ENCODE measurements around the gene POLA1. TPM values are rescaled to one million over a fixed set of nuclear protein-coding genes. Genes with fewer than 3 reads are reported as not detected.

Gene POLA1
- total RNA-seq, 1 donor from 2014 or later: 18.7 TPM

DNA sequence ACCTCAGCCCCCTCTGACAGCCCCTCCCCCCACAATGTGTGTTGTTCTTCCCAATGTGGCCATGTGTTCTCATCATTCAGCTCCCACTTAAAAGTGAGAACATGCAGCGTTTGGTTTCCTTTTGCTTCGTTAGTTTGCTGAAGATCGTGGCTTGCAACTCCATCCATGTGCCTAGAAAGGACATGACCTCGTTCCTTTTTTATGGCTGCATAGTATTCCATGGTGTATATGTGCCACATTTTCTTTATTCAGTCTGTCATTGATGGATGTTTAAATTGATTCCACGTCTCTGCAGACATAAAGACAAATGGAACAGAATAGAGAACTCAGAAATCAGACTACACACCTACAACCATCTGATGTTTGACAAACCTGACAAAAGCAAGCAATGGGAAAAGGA, 276.1 kb downstream of the POLA1 start:
- peaks cover 3% of the 10 kb centered on the region for H3K36me3 Mint-ChIP-seq (ENCODE audit: low read depth)
- H3K27ac Mint-ChIP-seq: no peak overlapping the region
- intact Hi-C loops (cut with micrococcal nuclease): no loop called here
- no peaks in the 10 kb centered on the region for H3K27me3 Mint-ChIP-seq
- POLR2A ChIA-PET: no interaction called here
- no peak overlapping the region for H3K4me3 Mint-ChIP-seq
- no peaks in the 10 kb centered on the region for H3K4me1 Mint-ChIP-seq
- DNase-seq: no peak
- no peak for TF ChIP-seq CTCF (IDR thresholded peaks at IDR 0.05)
- no peaks in the 10 kb centered on the region for H3K9me3 Mint-ChIP-seq
- CTCF ChIA-PET: no interaction called here
- no peak for ATAC-seq (ENCODE audit: low read depth)

DNA sequence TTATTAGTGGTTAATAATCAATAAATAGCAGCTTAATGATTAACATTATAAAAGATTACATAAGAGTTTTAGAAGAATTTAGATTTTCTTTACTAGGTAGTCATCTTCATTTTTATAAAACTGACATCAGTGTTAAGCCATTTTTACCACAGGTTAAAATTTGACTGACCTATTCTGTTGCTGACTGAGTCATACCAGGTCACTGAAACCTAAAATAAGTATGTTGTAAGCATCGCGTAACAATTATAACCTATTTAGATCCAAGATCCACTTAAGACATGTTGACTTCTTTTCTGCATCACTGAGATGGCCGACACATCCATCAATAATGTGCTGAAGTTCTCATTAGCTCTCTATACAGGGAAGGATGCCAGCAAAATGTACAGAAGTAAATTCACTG, 285.4 kb downstream of the POLA1 start:
- no peak for ATAC-seq (ENCODE audit: low read depth)
- Mint-ChIP-seq H3K27ac (no peak overlapping the region), H3K4me3 (no peak overlapping the region), H3K9me3 (no peaks in the 10 kb centered on the region), H3K27me3 (no peaks in the 10 kb centered on the region), H3K36me3 (ENCODE audit: low read depth) (peaks cover 2% of the 10 kb centered on the region), H3K4me1 (no peaks in the 10 kb centered on the region)
- ChIA-PET CTCF (no interaction called here), POLR2A (no interaction called here)
- intact Hi-C loops (cut with micrococcal nuclease): no loop called here
- DNase-seq: no peak
- TF ChIP-seq CTCF (IDR thresholded peaks at IDR 0.05): no peak

DNA sequence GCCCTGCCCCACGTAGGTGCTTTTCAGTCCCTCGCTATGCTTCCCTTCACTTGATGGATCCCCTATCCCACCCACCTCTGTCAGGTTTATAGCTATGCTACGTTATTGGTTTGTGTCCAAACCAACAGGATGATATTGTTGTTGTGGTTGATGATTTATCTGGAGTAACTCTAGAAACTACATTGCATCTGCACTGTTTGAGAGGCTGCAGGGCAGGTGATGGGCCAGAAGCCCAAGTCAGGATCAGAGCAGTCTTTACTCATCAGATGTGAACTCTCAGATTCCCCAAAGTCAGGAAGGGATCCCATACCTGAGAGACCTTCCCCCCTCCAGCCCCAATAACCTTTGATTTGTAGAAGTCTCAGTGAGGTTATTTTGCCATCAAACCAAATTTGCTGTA, 287.3 kb downstream of the POLA1 start:
- DNase-seq: no peak
- H3K9me3 Mint-ChIP-seq: no peaks in the 10 kb centered on the region
- POLR2A ChIA-PET: no interaction called here
- H3K27me3 Mint-ChIP-seq: no peaks in the 10 kb centered on the region
- CTCF ChIA-PET: no interaction called here
- intact Hi-C loops (cut with micrococcal nuclease): no loop called here
- no peak for TF ChIP-seq CTCF (IDR thresholded peaks at IDR 0.05)
- H3K27ac Mint-ChIP-seq: no peak overlapping the region
- no peaks in the 10 kb centered on the region for H3K4me1 Mint-ChIP-seq
- ATAC-seq (ENCODE audit: low read depth): no peak
- H3K36me3 Mint-ChIP-seq (ENCODE audit: low read depth): peaks cover 2% of the 10 kb centered on the region
- H3K4me3 Mint-ChIP-seq: no peak overlapping the region

DNA sequence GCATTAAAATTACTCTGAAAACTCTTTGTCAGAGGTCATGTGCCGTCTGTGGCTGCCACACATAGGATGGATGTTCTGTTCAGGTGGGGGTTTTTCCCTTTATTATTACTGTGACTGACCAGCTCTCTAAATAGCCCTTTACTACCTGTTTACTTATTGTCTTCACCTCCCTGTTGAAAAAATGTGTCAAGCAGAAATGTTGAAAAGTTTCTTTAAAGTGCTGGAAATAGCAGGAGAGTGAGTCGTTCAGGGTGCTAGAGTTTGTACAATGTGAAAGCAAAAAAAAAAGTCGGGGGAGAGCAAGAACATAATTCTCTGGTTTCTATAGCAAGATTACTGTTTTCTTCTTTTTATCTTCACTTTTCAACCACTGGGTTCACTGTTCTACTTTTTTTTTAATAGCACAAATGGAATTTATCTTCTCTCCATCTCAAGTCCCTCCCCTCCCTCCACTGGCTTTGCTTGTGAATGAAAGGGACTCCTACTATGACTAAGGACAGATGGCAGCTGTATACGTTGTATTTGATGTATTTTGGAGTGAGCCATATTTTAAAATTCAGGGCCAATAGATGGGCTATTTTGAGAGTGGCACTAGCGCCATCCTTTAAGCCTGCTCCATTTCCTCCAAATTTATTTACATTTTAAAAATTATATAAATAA, 288.7 kb downstream of the POLA1 start:
- no peaks in the 10 kb centered on the region for H3K9me3 Mint-ChIP-seq
- no peak overlapping the region for H3K27ac Mint-ChIP-seq
- intact Hi-C loops (cut with micrococcal nuclease): no loop called here
- DNase-seq (no peak), ATAC-seq (ENCODE audit: low read depth) (no peak)
- CTCF ChIA-PET: no interaction called here
- no peak for TF ChIP-seq CTCF (IDR thresholded peaks at IDR 0.05)
- peaks cover 5% of the 10 kb centered on the region for H3K36me3 Mint-ChIP-seq (ENCODE audit: low read depth)
- POLR2A ChIA-PET: no interaction called here
- no peaks in the 10 kb centered on the region for H3K4me1 Mint-ChIP-seq
- H3K4me3 Mint-ChIP-seq: no peak overlapping the region
- H3K27me3 Mint-ChIP-seq: no peaks in the 10 kb centered on the region

GRCh38 chrX:24983931-24984330, 290.2 kb downstream of the POLA1 start:
- POLR2A ChIA-PET: no interaction called here
- DNase-seq: no peak
- Mint-ChIP-seq H3K27me3 (no peaks in the 10 kb centered on the region), H3K9me3 (no peaks in the 10 kb centered on the region), H3K27ac (no peak overlapping the region), H3K4me3 (no peak overlapping the region), H3K4me1 (no peaks in the 10 kb centered on the region), H3K36me3 (ENCODE audit: low read depth) (peaks cover 7% of the 10 kb centered on the region)
- CTCF ChIA-PET: no interaction called here
- no peak for TF ChIP-seq CTCF (IDR thresholded peaks at IDR 0.05)
- ATAC-seq (ENCODE audit: low read depth): no peak
- intact Hi-C loops (cut with micrococcal nuclease): no loop called here
